GM23338 (cell line): ENCODE data around the gene NRF1. TPM values are rescaled to one million over a fixed set of nuclear protein-coding genes. Genes with fewer than 3 reads are reported as not detected.

ENCODE experiments used
- ATAC-seq: fragments of 200-7000 bp; cut with Tn5 transposase; 3 replicates; pipeline ENCODE4 v1.9.1; 2020
- DNase-seq: peaks from one replicate; pipeline ENCODE4 v3.0.0-alpha.2; 2015; ENCODE audit warnings: low spot score
- H2AFZ ChIP-seq: fragments of 200-600 bp; sonication (generic); 2 replicates; pipeline ENCODE4 v1.8.0; 2016; ENCODE audit warnings: antibody characterized with exemption, mild to moderate bottlenecking, moderate library complexity
- H3F3A ChIP-seq: fragments of 200-600 bp; sonication (generic); replicated peaks from 2 replicates; pipeline ENCODE4 v1.8.0; 2017; ENCODE audit warnings: antibody characterized with exemption, mixed run types, low read depth
- H3K27ac ChIP-seq: fragments of 200-600 bp; sonication (generic); 2 replicates; pipeline ENCODE4 v1.6.1; 2016; ENCODE audit warnings: low read depth
- H3K27me3 ChIP-seq: fragments of 200-600 bp; sonication (generic); 2 replicates; pipeline ENCODE4 v1.8.0; 2016; ENCODE audit warnings: mild to moderate bottlenecking, mixed run types, moderate library complexity; ENCODE audit not compliant: insufficient read depth
- H3K36me3 ChIP-seq: fragments of 200-600 bp; sonication (generic); 2 replicates; pipeline ENCODE4 v1.8.0; 2016; ENCODE audit warnings: mild to moderate bottlenecking; ENCODE audit not compliant: insufficient read depth
- H3K4me1 ChIP-seq: fragments of 200-600 bp; sonication (generic); 2 replicates; pipeline ENCODE4 v1.8.0; 2016; ENCODE audit warnings: mild to moderate bottlenecking, moderate library complexity; ENCODE audit not compliant: insufficient read depth
- H3K4me2 ChIP-seq: fragments of 200-600 bp; sonication (generic); 2 replicates; pipeline ENCODE4 v1.7.1; 2017; ENCODE audit warnings: mixed run types
- H3K4me3 ChIP-seq: fragments of 200-600 bp; sonication (generic); 2 replicates; pipeline ENCODE4 v1.6.1; 2016; ENCODE audit warnings: mixed run types
- H3K79me2 ChIP-seq: fragments of 200-600 bp; sonication (generic); replicated peaks from 2 replicates; pipeline ENCODE4 v1.8.0; 2017; ENCODE audit warnings: mild to moderate bottlenecking; ENCODE audit not compliant: insufficient read depth
- H3K9me2 ChIP-seq: fragments of 200-600 bp; sonication (generic); 2 replicates; pipeline ENCODE4 v1.8.0; 2017; ENCODE audit not compliant: insufficient read depth
- H4K20me1 ChIP-seq: fragments of 200-600 bp; sonication (generic); replicated peaks from 2 replicates; pipeline ENCODE4 v1.8.0; 2017; ENCODE audit warnings: mild to moderate bottlenecking; ENCODE audit not compliant: insufficient read depth
- H3K27ac Mint-ChIP-seq: 2 replicates; pipeline ENCODE4 v1.8.0; 2020; ENCODE audit warnings: inconsistent platforms, mild to moderate bottlenecking, moderate library complexity, mixed read lengths
- H3K27me3 Mint-ChIP-seq: 3 replicates; pipeline ENCODE4 v1.8.0; 2022; ENCODE audit warnings: low read depth, mild to moderate bottlenecking, moderate library complexity, mixed read lengths, inconsistent platforms; ENCODE audit not compliant: insufficient read depth, poor library complexity
- H3K36me3 Mint-ChIP-seq: 3 replicates; pipeline ENCODE4 v1.8.0; 2021; ENCODE audit warnings: low read depth, mild to moderate bottlenecking, inconsistent platforms, moderate library complexity, mixed read lengths
- H3K4me1 Mint-ChIP-seq: 3 replicates; pipeline ENCODE4 v1.8.0; 2020; ENCODE audit warnings: mild to moderate bottlenecking, inconsistent platforms, mixed read lengths
- H3K4me3 Mint-ChIP-seq: 3 replicates; pipeline ENCODE4 v1.8.0; 2021; ENCODE audit warnings: moderate library complexity, mild to moderate bottlenecking, inconsistent platforms, mixed read lengths
- H3K9me3 Mint-ChIP-seq: 3 replicates; pipeline ENCODE4 v1.8.0; 2020; ENCODE audit warnings: moderate library complexity, mild to moderate bottlenecking, inconsistent platforms, mixed read lengths
- CREB1 ChIP-seq: fragments of 250-450 bp; sonication (Bioruptor Pico); IDR thresholded peaks from 2 replicates; pipeline ENCODE4 v1.5.0; 2020; ENCODE audit warnings: low read depth, mild to moderate bottlenecking, moderate library complexity
- EZH2 ChIP-seq: fragments of 200-600 bp; sonication (generic); IDR thresholded peaks from one replicate; pipeline ENCODE4 v1.8.0; 2017; ENCODE audit warnings: antibody characterized with exemption, mild to moderate bottlenecking, low read depth; ENCODE audit not compliant: unreplicated experiment
- EZH2phosphoT487 ChIP-seq: fragments of 200-600 bp; sonication (generic); IDR thresholded peaks from one replicate; pipeline ENCODE4 v1.8.1; 2018; ENCODE audit warnings: antibody characterized with exemption; ENCODE audit not compliant: unreplicated experiment
- JUNB ChIP-seq: IDR thresholded peaks from one replicate; pipeline ENCODE4 v1.6.1; 2016; ENCODE audit warnings: antibody characterized with exemption; ENCODE audit not compliant: unreplicated experiment
- NANOG ChIP-seq: IDR thresholded peaks from 2 replicates; pipeline ENCODE4 v1.6.1; 2016; ENCODE audit warnings: antibody characterized with exemption, borderline replicate concordance
- POLR2AphosphoS5 ChIP-seq: IDR thresholded peaks from 2 replicates; pipeline ENCODE4 v1.6.1; 2016; ENCODE audit warnings: antibody characterized with exemption, low read depth
- STAT1 ChIP-seq: IDR thresholded peaks from one replicate; pipeline ENCODE4 v1.6.1; 2016; ENCODE audit warnings: antibody characterized with exemption; ENCODE audit not compliant: unreplicated experiment
- ZNF114 ChIP-seq: fragments of 250-450 bp; sonication (Bioruptor Pico); IDR thresholded peaks from 2 replicates; pipeline ENCODE4 v1.5.0; 2020; ENCODE audit warnings: mild to moderate bottlenecking, moderate library complexity
- ZNF331 ChIP-seq: fragments of 250-450 bp; sonication (Bioruptor Pico); IDR thresholded peaks from 2 replicates; pipeline ENCODE4 v1.5.0; 2020; ENCODE audit warnings: low read depth, mild to moderate bottlenecking, moderate library complexity
- polyA plus RNA-seq: library from polyadenylated mRNA; unstranded; fragments of >200 nt; fragmentation: Nextera tagmentation; extraction: Ambion mirVana; gene quantifications from 2 replicates; pipeline ENCODE4 v1.2.1, GENCODE V29; 2016
- total RNA-seq: library from RNA; depleted of rRNA; stranded (reverse); fragments of >200 nt; shearing (Covaris generic); gene quantifications from 2 replicates; pipeline ENCODE4 v1.2.3, GENCODE V29; 2014
- TF ChIP-seq, protein P1 (sequence below): IDR thresholded peaks from one replicate; pipeline ENCODE4 v1.6.1; 2018; ENCODE audit warnings: antibody characterized with exemption; ENCODE audit not compliant: unreplicated experiment
- TF ChIP-seq, protein P2 (sequence below): IDR thresholded peaks from 2 replicates; pipeline ENCODE4 v1.6.1; 2016; ENCODE audit warnings: antibody characterized with exemption

The NRF1 gene
- total and polyA plus RNA-seq, 2 experiments from 2014 or later = 5.3 to 24.6 TPM

DNA sequence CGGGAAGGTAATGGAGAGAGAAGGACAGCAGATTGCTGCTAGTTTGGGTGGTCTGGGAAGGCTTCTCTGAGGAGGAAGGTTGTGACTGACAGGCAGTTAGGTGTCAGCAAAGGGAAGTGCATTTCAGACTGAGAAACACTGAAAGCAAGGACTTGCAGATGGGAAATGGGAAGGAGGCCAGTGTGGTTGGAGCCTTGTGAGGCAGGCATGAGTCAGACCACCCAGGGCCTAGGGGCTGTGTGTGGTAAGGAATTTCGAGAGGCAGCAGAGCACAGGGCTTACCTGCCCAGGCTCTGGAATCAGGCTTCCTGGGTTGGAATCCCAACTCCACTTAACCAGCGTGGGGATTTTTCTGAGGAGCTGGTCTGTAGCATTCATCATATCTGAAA is 53.5 kb downstream of the NRF1 start:
- no peak overlapping the region for H2AFZ ChIP-seq
- H3K79me2 ChIP-seq = peaks cover 20% of the 10 kb centered on the region; the same call in 1 of the 2 replicates
- H3K4me1 Mint-ChIP-seq = peaks cover 13% of the 10 kb centered on the region
- H4K20me1 ChIP-seq = no peaks in the 10 kb centered on the region
- H3K4me3 Mint-ChIP-seq = no peak overlapping the region
- H3K4me2 ChIP-seq = peak overlapping the region; percentile 42
- no peak overlapping the region for H3K4me3 ChIP-seq
- H3K27me3 Mint-ChIP-seq = no peaks in the 10 kb centered on the region
- peak overlapping the region; percentile 41 for H3K27ac Mint-ChIP-seq
- DNase-seq (peak; percentile 85), ATAC-seq (peak; percentile 100)
- H3K27me3 ChIP-seq = no peaks in the 10 kb centered on the region
- peaks cover 28% of the 10 kb centered on the region for H3K36me3 ChIP-seq
- H3K27ac ChIP-seq = peak overlapping the region; percentile 82
- H3K9me3 Mint-ChIP-seq = peaks cover 40% of the 10 kb centered on the region
- peaks cover 46% of the 10 kb centered on the region for H3K36me3 Mint-ChIP-seq
- TF ChIP-seq CREB1 (CRISPR knock-in tag) (no peak), ZNF331 (CRISPR knock-in tag) (no peak)
- TF ChIP-seq, protein P1, sequence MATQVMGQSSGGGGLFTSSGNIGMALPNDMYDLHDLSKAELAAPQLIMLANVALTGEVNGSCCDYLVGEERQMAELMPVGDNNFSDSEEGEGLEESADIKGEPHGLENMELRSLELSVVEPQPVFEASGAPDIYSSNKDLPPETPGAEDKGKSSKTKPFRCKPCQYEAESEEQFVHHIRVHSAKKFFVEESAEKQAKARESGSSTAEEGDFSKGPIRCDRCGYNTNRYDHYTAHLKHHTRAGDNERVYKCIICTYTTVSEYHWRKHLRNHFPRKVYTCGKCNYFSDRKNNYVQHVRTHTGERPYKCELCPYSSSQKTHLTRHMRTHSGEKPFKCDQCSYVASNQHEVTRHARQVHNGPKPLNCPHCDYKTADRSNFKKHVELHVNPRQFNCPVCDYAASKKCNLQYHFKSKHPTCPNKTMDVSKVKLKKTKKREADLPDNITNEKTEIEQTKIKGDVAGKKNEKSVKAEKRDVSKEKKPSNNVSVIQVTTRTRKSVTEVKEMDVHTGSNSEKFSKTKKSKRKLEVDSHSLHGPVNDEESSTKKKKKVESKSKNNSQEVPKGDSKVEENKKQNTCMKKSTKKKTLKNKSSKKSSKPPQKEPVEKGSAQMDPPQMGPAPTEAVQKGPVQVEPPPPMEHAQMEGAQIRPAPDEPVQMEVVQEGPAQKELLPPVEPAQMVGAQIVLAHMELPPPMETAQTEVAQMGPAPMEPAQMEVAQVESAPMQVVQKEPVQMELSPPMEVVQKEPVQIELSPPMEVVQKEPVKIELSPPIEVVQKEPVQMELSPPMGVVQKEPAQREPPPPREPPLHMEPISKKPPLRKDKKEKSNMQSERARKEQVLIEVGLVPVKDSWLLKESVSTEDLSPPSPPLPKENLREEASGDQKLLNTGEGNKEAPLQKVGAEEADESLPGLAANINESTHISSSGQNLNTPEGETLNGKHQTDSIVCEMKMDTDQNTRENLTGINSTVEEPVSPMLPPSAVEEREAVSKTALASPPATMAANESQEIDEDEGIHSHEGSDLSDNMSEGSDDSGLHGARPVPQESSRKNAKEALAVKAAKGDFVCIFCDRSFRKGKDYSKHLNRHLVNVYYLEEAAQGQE = no peak
- peaks cover 12% of the 10 kb centered on the region for H3K4me1 ChIP-seq
- 0 out of 2 replicates have a peak, but pooled peaks cover 5% of the 10 kb centered on the region for H3F3A ChIP-seq
- H3K9me2 ChIP-seq = no peaks in the 10 kb centered on the region

DNA sequence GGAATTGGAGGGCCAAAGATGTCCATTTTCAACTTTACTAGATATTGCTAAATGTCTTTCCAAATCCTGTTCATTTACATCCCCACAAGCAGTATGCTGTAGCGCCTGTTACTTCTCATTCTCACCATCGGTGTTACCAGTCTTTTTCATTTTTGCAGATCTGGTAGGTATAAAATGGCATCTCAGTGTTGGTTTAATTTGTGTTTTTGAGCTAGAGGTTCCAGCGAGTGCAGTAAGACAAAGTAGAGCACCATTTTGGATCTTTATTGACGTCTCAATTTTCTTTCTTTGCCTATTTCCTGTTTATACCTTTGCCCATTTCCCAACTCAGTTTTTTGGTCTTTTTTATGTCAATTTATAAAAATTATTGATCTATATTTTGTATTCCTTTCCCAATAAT is 55.6 kb downstream of the NRF1 start:
- no peak for ATAC-seq
- H3K4me3 Mint-ChIP-seq = no peak overlapping the region
- peaks cover 25% of the 10 kb centered on the region for H3K36me3 Mint-ChIP-seq
- no peak overlapping the region for H2AFZ ChIP-seq
- H3K9me3 Mint-ChIP-seq = peaks cover 19% of the 10 kb centered on the region
- no peaks in the 10 kb centered on the region for H3F3A ChIP-seq
- H3K4me1 Mint-ChIP-seq = peaks cover 13% of the 10 kb centered on the region
- peaks cover 10% of the 10 kb centered on the region for H3K36me3 ChIP-seq
- DNase-seq = no peak
- H3K27me3 ChIP-seq = no peaks in the 10 kb centered on the region
- H3K4me1 ChIP-seq = peaks cover 12% of the 10 kb centered on the region
- no peaks in the 10 kb centered on the region for H3K9me2 ChIP-seq
- H3K27ac Mint-ChIP-seq = no peak overlapping the region
- no peak overlapping the region for H3K4me2 ChIP-seq
- H4K20me1 ChIP-seq = no peaks in the 10 kb centered on the region
- H3K27ac ChIP-seq = no peak overlapping the region
- no peak overlapping the region for H3K4me3 ChIP-seq
- peaks cover 17% of the 10 kb centered on the region; the same call in 1 of the 2 replicates for H3K79me2 ChIP-seq
- H3K27me3 Mint-ChIP-seq = no peaks in the 10 kb centered on the region
- TF ChIP-seq STAT1 = no peak
- TF ChIP-seq, protein P2, sequence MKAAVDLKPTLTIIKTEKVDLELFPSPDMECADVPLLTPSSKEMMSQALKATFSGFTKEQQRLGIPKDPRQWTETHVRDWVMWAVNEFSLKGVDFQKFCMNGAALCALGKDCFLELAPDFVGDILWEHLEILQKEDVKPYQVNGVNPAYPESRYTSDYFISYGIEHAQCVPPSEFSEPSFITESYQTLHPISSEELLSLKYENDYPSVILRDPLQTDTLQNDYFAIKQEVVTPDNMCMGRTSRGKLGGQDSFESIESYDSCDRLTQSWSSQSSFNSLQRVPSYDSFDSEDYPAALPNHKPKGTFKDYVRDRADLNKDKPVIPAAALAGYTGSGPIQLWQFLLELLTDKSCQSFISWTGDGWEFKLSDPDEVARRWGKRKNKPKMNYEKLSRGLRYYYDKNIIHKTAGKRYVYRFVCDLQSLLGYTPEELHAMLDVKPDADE = no peak
- no peak for TF ChIP-seq EZH2phosphoT487
- TF ChIP-seq EZH2 = no peak
- TF ChIP-seq ZNF114 (CRISPR knock-in tag) = no peak
- no peak for TF ChIP-seq ZNF331 (CRISPR knock-in tag)
- no peak for TF ChIP-seq NANOG
- TF ChIP-seq CREB1 (CRISPR knock-in tag) = no peak
- no peak for TF ChIP-seq JUNB
- TF ChIP-seq, protein P1 = no peak
- TF ChIP-seq POLR2AphosphoS5 = no peak
